ENCODE measurements around the gene RAP1GAP. TPM values are rescaled to one million over a fixed set of nuclear protein-coding genes. Genes with fewer than 3 reads are reported as not detected.

The RAP1GAP gene
- total RNA-seq, 2 experiments from 2014 or later = 0.20 to 0.44 TPM

DNA sequence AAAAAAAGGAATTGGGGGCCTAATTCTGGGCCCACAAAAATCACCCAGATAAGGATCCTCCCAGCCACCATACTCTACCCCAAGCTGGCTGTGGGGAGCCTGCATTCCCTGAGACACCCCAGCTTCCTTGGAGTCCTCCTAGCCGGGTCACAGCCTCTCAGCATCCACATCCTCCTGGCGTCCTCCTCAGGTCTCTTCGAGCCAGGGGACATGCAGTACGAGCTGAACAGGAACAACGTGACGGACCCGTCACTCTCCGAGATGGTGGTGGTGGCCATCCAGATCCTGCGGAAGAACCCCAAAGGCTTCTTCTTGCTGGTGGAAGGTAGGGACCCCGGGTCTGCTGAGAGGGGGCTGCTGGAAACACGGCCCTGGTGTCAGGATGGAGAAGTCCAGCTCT, 95.7 kb downstream of the RAP1GAP start:
- no peak overlapping the region for H3K4me3 Mint-ChIP-seq
- no peaks in the 10 kb centered on the region for H3K4me1 Mint-ChIP-seq (ENCODE audit: low read depth)
- H3K9me3 ChIP-seq (ENCODE audit: control insufficient read depth in 1 of 2, insufficient read depth in 1 of 2, low read length in 2 of 2) = peaks cover 0 to 4% of the 10 kb centered on the region in 2 experiments
- intact Hi-C loops (cut with DNase I, micrococcal nuclease) = no loop called here
- H3K27ac Mint-ChIP-seq = no peak overlapping the region
- H3K9me3 Mint-ChIP-seq = no peaks in the 10 kb centered on the region
- H3K36me3 Mint-ChIP-seq (ENCODE audit: low read depth) = no peaks in the 10 kb centered on the region
- ChIA-PET CTCF (no interaction called here), POLR2A (no interaction called here)
- DNase-seq (no peak), ATAC-seq (ENCODE audit: poor library complexity) (no peak)
- no peaks in the 10 kb centered on the region for H3K36me3 ChIP-seq (ENCODE audit: insufficient read depth, low read length)
- H3K27me3 Mint-ChIP-seq = peaks cover 22% of the 10 kb centered on the region
- H3K4me1 ChIP-seq (ENCODE audit: insufficient read depth, low read length) = no peaks in the 10 kb centered on the region
- TF ChIP-seq CTCF (IDR thresholded peaks at IDR 0.05) = no peak
- peaks cover 9 to 10% of the 10 kb centered on the region in 2 experiments for H3K27me3 ChIP-seq (ENCODE audit: control insufficient read depth in 1 of 2, insufficient read depth in 2 of 2, low read length in 2 of 2)
- no peak overlapping the region for H3K4me3 ChIP-seq (ENCODE audit: low read length)
- H3K27ac ChIP-seq (ENCODE audit: low read depth in 1 of 2, low read length in 2 of 2) = no peak overlapping the region

- no peaks in the 10 kb centered on the region for H3K9me3 Mint-ChIP-seq
- no peak for DNase-seq
- intact Hi-C loops (cut with DNase I, micrococcal nuclease) = no loop called here
- H3K4me1 ChIP-seq (ENCODE audit: insufficient read depth, low read length) = no peaks in the 10 kb centered on the region
- ChIA-PET CTCF (no interaction called here), POLR2A (no interaction called here)
- H3K36me3 Mint-ChIP-seq (ENCODE audit: low read depth) = no peaks in the 10 kb centered on the region
- H3K4me1 Mint-ChIP-seq (ENCODE audit: low read depth) = no peaks in the 10 kb centered on the region
- H3K4me3 ChIP-seq (ENCODE audit: low read length) = no peak overlapping the region
- H3K27me3 Mint-ChIP-seq = peaks cover 28% of the 10 kb centered on the region
- no peaks in the 10 kb centered on the region for H3K36me3 ChIP-seq (ENCODE audit: insufficient read depth, low read length)
- no peak overlapping the region for H3K27ac Mint-ChIP-seq
- no peak overlapping the region for H3K27ac ChIP-seq (ENCODE audit: low read depth in 1 of 2, low read length in 2 of 2)
- peaks cover 0 to 4% of the 10 kb centered on the region in 2 experiments for H3K9me3 ChIP-seq (ENCODE audit: control insufficient read depth in 1 of 2, insufficient read depth in 1 of 2, low read length in 2 of 2)
- H3K27me3 ChIP-seq (ENCODE audit: control insufficient read depth in 1 of 2, insufficient read depth in 2 of 2, low read length in 2 of 2) = peaks cover 9 to 10% of the 10 kb centered on the region in 2 experiments
- no peak for TF ChIP-seq CTCF (IDR thresholded peaks at IDR 0.05)
- no peak overlapping the region for H3K4me3 Mint-ChIP-seq
- no peak for ATAC-seq (ENCODE audit: poor library complexity)
Observed at GRCh38 chr1:21572735-21573277, 96.4 kb downstream of the RAP1GAP start.

DNA sequence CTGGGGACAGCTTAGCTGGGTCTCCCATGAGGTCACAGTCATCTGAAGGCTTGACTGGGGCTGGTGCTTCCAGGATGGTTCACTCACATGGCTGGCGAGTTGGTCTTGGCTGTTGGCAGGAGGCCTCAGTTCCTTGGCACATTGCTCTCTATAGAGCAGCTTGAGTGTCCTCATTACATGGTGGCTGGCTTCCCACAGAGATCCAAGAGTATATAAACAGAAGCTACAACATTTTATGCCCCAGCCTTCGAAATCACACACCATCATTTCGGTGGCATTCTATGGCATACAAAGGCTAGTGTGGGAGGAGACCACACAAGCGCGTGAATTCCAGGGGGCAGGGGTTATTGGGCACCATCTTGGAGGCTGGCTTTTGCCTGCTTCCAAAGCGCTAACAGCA, 96.9 kb downstream of the RAP1GAP start:
- Histone ChIP-seq H3K9me3 (ENCODE audit: control insufficient read depth in 1 of 2, insufficient read depth in 1 of 2, low read length in 2 of 2) (peaks cover 0 to 4% of the 10 kb centered on the region in 2 experiments), H3K4me1 (ENCODE audit: insufficient read depth, low read length) (no peaks in the 10 kb centered on the region), H3K27me3 (ENCODE audit: control insufficient read depth in 1 of 2, insufficient read depth in 2 of 2, low read length in 2 of 2) (peaks cover 9 to 10% of the 10 kb centered on the region in 2 experiments), H3K27ac (ENCODE audit: low read depth in 1 of 2, low read length in 2 of 2) (no peak overlapping the region), H3K36me3 (ENCODE audit: insufficient read depth, low read length) (no peaks in the 10 kb centered on the region), H3K4me3 (ENCODE audit: low read length) (no peak overlapping the region)
- H3K4me3 Mint-ChIP-seq = no peak overlapping the region
- H3K36me3 Mint-ChIP-seq (ENCODE audit: low read depth) = no peaks in the 10 kb centered on the region
- peaks cover 28% of the 10 kb centered on the region for H3K27me3 Mint-ChIP-seq
- intact Hi-C loops (cut with DNase I, micrococcal nuclease) = no loop called here
- no peak for TF ChIP-seq CTCF (IDR thresholded peaks at IDR 0.05)
- H3K27ac Mint-ChIP-seq = no peak overlapping the region
- H3K4me1 Mint-ChIP-seq (ENCODE audit: low read depth) = no peaks in the 10 kb centered on the region
- no peak for ATAC-seq (ENCODE audit: poor library complexity)
- CTCF ChIA-PET = no interaction called here
- POLR2A ChIA-PET = no interaction called here
- DNase-seq = no peak
- no peaks in the 10 kb centered on the region for H3K9me3 Mint-ChIP-seq

Data from CD4-positive, alpha-beta T cell (primary cell).